HG02852 (cell line): ENCODE measurements around the gene RARA.

Source experiments
- ATAC-seq: cut with Tn5 transposase; IDR thresholded peaks from one replicate; pipeline ENCODE4 v1.9.1; 2021; ENCODE audit warnings: mild to moderate bottlenecking, moderate library complexity; ENCODE audit not compliant: unreplicated experiment

RARA gene

DNA sequence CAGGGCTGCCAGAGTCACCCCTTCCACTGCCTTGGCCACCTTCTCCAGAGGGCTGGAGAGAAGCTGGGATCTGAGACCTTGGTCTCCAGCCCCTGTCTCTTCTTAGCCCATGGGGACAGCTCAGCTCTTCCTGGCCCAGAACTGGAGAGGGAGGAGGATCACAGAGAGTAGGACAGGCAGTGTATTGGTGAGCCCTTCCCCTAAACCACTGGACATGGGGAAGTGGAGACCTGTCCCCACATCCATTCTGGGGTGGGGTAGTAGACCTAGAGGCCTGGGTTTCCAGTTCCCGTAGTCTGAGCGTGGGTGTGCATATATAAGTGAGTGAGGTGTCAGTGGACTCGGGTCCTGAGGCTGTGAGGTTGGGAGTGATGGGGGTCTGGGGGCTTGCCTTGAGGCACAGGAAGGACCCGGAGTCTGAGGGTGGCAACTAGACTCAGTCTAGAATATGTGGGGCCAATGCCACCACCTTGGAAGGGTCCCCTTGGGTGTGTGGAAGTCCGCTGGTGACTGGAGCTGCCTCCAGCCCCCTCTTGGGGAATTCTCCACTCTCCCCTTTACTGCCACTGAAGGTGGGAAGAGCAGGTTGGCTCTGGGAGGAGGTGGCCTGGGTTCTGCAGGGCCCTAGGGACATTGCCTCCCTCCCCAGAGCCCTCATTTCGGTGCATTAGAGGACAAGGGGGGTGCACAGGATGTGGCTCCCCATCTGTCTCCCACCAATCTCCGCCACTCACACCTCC lies 35.6 kb downstream of the RARA start:
- ATAC-seq: no peak

DNA sequence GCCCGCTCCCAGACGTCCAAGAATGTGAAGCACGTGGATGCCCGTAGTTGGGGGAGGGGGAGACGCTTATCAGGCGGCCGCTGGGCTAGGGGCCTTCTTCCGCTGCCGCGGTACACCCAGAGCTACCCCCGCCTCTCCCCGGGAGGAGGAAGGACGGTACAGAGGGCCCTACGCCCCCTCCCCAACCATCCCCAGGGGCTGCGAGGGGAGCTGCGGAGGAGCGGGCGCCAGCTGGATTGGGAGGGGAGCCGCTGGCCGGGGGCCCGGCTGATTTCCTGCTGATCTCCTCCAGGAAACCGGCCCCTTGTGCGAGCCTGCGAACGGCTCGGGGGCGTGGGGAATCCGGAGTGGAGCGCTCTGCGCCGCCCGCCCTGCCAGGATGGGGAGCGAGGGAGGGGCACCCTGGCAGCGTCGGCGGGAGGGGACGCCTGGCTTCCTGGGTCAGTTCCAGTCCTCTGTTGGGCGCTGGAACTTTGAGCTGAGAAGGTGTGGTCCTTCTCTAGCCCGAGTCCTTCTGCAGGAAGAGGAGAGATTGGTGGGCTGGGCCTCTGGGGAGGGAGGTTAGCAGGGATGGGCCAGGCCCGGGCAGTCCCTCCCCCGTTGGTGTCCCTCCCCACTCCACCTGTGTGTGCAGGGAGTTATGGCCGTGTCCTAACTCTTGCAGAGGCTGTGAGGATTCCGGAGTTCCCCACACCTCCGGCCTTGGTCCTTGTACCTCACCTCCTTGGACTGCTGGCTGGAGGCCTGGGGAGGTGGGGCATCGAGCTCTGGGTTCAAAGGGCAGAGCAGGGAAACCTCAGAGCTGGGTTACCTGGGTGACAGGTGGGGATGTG lies 36.4 kb downstream of the RARA start:
- no peak for ATAC-seq

DNA sequence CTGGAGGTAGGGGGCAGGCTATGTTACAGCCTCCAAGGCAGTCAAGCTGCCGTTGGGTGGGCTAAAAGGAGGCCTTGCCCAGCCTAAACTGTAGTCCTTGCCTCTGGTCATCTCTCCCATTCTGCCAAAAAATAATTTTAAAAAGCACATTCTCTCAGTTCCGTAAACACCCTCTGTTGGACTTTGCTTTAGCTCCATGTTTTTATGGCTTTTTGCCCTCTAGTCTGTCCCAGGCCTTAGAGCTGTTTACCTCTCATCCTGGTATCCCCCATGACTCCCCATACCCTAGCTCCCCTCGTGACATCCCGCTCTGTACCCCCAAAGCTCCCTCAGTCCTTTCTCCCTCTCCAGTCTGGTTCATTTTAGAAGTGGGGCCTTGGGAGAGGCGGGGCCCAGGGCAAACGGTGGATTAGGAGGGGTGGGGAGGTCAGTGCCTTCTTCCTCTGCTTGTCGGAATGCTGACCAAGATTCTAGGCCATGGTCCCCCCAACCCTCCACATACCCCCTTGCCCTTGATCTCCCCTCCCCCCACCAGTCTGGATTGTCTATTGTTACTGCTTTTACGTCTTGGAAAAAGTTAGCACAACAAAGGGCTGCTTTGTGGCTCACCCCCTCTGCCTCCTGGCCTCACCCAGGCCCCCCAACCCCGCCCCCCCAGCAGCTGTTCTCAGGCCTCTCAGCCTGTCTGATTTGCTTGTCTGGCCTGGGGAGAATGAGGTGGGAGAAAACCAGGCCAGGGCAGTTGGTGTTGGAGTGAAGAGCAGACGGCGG lies 37.2 kb downstream of the RARA start:
- no peak for ATAC-seq

DNA sequence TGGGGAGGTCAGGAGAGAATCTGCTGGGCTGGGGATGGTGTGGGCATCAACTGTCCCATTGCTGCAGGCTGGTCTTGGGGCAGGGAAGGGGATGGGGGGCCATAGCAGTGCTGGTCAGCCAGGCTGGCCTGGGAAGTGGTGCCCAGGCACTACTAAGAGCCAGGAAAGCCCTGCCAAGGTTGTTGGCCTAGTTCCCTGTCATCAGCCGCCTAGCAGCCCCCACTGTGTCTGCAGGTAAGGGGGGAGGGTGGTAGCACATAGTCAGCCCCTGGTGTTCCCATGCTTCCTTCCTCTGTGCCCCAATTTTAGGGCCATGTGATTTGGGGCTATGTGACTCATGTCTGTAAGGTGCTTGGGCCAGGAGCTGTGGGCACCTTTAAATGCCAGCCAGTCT lies 37.8 kb downstream of the RARA start:
- no peak for ATAC-seq

DNA sequence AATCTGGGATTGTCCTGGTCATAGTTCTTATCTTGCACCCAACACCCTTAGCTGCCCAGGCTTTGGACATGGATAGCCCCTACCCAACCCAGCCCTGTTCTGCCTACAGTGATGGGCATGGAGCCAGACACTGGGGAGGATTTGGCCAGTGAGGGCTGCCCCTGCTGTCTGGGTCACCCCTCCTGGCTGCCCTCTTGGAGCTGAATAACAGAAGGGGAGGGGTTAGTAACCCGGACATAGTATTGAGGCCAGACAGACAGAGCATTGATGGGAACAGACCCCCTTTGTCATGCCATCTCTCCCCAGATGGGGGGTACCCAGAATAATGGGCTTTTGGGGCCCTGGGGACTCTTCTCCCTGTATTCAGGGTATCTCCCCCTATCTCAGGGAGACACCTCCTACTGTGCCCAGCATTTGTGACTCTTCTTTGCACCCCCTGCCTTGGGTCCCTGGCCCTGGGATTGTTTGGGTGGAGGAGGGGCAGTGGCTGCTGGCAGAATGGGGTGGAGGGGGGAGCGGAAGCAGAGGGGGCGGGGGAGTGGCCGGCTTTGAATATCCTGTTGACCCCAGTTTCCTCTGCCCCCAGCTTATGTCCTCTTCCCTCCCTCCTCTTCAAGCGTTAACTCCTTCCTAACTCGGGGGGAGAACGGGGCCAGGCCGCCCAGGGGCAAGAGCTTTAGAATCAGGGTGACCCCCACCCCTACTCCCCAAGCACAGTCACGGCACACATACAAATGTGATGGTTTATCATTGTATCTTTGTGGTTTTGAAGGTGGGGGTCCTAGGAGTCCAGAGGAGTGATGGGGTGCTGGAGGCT lies 38.5 kb downstream of the RARA start:
- no peak for ATAC-seq

DNA sequence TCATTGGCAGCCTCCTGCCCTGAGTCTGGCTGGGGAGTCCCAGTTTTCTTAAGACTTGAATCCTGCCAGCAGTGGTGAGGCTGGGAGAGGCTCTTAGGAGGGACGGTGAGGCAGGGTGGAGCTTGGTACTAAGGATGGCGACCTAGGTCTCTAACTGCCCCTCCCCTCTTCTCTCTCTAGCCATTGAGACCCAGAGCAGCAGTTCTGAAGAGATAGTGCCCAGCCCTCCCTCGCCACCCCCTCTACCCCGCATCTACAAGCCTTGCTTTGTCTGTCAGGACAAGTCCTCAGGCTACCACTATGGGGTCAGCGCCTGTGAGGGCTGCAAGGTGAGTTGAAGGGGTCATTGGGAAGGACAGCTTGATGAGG lies 39.1 kb downstream of the RARA start:
- ATAC-seq: no peak

DNA sequence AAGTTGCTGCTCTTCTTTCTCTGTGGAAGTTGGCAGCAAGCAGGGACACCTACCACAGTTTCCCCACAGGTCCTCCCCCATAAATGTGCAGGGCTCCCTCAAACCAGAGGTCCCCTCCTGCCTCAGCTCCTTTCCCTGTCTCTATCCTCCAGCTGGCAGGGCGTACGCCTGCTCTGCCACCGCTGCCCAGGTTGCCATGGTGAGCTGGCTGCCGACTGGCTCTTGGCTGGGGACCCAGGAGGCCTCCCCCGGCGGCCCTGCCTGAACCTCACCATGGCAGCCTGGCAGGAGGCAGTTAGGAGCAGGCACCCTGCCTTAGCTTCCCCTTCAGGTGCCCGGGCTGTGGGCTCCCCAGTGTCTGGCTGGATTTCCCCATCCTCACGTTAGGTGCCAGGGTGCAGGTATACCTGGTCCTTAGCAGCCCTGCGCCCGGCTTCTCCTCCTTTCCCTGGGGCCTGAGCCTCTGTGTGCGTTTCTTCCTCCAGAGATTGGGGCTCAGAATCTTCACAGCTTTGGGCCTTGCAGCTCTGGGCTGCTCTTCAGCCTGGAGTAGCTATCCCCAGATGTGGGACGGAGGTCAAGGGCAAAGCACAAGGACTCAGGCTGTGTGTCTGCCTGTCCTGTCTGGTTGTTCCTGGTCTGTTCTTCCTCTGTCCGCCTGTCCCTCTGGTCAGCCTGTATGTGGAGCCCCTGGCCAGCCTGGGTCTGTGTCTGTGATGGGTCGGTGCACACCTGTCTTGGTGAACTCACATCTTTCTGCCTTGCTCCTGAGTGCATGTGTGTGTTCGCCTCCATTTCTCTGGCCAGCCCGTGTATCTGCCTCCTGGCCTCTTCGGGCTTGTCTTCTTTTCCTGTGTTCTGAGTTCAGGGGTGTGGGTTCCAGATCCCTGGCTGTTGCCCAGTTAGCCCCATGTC lies 39.8 kb downstream of the RARA start:
- ATAC-seq: no peak

DNA sequence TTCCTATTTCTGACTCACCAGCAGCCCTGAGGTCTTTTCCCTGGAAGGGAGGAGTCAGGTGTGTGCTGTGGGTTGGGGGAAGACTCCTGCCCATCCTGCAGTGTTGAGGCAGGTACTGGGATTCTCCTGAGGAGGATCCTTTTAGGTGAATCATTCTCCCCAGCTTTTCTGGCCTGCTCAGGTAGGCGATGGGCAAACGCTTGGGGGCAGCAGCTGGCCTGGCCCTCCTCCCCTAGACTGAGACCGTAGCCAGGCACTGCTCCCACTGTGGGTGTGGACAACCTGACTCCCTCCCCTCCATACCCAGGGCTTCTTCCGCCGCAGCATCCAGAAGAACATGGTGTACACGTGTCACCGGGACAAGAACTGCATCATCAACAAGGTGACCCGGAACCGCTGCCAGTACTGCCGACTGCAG lies 40.5 kb downstream of the RARA start:
- ATAC-seq: no peak

DNA sequence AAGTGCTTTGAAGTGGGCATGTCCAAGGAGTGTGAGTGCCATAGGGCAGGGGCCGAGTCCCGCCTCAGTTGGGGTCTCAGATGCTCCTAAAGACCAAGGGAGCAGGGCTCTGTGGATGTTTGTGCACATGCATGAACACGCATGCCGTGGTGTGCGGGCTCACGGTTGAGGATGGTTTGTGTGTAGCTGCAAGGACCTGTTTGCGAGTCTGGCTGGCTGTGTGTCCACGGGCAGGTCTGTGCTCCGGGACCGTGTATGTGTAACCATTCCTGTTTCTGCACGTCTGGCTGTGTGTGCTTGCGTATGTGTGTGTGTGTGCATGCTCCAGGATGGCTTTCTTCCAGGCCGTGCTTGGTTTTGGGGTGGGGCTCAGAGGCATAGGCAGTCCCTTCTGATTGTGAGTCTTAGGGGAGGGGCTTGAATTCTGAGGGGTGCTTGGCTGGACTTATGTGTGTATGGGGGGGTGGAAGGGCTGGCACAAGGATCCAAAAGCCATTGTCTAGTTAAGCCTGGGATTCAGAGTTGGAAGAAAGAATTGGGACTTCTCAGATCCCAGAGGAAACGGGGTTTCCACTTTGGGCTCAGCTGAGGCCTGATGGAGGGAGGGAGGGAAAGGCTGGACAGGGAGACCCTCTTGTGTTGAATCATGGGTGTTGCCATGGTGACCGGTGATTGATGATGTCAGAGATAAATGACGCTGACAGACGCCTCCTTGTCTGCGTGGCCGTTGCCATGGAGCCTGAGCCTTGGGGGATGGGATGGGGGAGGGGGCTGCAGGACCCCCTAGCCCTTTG lies 41.1 kb downstream of the RARA start:
- ATAC-seq: no peak

DNA sequence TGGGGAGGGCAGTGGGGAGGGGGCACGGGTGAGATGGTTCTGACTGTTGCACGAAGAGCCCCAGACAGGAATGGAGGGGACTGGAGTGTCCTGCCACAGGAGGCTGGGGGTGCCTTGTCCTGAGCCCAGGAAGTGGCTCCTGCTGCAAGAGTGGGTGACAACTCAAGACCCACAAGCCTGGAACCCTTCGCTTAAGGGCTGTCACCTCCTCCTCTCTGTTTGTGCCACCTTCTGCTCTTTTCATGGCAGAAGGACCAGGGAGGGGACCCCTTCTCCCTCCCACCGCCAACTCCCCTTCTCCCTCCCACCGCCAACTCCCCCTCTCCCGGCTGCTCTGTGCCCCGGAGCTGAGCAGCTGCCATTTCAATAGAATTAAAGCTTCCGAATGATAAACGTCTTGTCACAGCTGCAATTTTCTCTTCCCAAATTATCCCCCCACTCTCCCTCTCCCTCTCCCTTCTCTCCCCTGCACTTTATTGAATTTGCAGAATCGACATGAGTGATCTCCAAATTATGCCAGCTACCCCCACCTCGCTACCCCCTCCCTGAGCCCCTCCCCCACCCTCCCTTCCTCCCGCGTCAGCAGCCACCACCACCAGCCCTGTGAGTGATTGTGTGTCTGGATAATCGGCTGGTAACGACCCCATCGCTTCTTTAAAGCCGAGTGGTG lies 41.8 kb downstream of the RARA start:
- no peak for ATAC-seq

DNA sequence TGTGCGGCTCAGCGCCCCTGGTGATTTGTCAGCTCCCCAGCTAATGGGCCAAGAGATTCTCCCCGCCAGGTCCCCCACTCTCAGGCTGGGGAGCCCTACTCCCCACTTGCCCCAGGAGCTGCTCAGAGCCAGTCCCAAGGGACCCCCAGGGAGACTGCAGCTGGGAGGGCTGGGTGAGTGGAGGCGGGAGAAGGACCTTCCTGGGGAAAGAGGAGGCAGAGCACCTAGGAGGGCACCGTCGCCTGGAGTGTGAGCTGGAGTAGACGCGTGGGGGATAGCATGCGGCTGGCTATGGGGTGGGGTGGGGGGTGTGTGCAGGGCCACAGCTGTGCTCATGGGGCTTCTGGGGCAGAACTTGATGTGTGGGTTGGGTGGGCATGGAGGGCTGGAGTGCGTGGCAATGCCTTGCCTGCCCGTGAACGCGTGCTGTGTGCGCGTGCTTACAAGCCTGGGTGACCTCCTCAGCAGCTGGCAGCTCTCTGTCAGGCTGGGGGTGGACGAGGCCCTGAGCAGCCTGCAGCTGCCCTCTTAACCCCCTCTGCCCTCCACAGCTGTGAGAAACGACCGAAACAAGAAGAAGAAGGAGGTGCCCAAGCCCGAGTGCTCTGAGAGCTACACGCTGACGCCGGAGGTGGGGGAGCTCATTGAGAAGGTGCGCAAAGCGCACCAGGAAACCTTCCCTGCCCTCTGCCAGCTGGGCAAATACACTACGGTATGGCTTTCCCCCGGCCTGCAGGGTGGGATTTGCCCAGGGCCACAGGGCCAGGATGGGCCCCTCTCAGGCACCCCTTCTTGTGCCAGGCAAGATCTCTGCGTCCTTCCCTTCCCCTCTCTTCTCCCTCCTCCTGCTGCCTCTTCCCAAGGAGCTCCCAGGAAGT lies 42.6 kb downstream of the RARA start:
- ATAC-seq: no peak

DNA sequence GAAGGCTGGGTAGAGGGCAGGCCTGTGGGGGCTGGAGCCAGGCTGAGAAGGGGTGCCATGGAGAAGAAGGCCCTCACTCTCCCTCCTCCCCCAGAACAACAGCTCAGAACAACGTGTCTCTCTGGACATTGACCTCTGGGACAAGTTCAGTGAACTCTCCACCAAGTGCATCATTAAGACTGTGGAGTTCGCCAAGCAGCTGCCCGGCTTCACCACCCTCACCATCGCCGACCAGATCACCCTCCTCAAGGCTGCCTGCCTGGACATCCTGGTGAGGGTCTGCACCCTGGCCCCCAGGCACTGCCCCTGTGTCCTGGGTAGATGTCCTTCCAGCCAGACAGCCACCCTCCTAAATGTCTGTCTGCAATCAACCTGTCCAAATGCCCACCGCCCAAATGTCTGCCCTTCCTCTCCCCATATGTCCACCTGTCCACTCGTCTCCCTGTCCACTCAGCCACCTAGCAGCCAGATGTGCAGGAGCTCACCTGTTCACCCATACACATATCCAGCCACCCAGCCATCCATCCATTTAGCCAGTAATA lies 43.3 kb downstream of the RARA start:
- ATAC-seq: no peak

DNA sequence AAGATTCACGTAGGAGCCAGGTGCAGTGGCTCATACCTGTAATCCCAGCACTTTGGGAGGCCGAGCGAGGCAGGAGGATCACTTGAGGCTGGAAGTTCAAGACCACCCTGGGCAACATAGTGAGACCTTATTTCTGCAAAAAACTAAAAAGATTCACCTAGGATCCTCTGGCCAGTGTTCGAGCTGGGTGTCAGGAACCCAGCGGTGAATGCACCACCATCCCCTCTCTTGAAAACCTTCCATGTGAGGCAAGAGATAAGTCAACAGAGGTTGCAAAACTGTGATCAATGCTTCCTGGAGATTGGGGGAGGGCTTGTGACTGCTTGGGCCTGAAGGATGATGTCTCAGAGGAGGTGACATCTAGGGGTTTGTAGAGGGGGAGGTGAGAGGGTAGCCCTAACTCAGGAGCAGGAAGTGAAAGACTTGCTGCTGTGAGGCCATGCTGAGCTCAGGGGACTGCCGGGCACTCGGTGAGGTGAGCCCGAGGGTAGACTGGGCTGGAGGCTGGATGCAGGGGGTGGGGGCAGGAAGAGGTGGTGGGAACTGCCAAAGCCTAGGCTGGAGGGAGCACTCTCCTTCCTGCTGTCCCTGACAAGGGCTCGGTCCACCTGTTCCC lies 43.9 kb downstream of the RARA start:
- no peak for ATAC-seq

DNA sequence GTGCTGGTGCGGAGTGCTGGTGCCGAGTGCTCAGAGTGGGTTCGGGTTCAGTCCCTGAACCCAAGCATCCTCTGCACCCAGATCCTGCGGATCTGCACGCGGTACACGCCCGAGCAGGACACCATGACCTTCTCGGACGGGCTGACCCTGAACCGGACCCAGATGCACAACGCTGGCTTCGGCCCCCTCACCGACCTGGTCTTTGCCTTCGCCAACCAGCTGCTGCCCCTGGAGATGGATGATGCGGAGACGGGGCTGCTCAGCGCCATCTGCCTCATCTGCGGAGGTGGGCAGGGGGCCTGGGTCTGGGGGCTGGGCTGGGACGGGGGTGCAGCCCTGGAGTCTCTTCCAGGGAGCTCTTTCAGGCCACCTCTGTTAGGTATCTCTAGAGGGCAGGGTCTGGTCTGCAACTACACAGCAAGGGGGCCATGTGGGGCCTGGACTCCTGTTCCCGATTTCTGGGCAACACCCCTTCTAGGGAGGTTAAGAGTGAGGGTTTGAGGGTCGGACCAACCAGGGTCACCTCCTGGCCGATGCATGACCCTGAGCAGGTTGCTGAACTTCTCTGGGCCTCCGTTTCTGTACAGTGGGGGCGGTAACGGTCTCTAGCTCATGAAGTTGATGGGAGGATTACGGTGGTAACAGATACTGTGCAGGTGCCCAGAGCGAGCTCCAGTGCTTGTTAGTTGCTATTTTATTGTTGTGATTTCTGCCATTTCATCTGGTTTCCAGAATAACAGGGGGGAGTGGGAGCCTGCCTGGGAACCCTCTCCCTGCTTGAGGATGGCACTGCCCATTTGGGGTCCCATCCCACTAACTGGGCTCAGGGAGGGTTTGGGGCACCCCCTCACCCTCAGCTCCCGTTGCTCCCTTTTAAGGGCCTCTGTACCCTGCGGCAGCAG lies 45.5 kb downstream of the RARA start:
- no peak for ATAC-seq

DNA sequence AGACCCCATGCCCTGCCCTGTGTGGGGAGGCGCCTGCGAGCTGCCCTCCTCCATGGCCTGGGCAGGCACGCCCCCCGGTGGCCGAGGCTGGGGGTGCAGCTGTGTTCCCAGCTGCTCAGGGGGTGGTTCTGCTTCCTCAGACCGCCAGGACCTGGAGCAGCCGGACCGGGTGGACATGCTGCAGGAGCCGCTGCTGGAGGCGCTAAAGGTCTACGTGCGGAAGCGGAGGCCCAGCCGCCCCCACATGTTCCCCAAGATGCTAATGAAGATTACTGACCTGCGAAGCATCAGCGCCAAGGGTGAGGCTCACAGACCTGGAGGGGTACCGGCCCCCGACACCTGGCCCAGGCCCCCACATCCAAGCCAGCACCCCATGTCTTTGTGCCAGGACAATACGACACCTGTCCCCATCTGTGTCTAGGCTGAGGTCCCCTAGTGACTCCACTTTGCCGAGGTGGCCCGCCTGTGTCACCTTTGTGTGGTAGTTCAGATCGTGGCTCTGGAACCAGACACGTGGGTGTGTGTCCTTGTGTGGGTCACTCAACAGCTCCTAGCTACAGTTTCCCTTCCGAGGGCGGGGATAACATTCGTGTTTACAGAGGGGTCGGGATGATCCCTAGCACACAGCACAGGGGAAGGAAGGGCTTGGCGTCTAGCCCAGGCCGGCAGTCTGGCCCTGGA lies 46.3 kb downstream of the RARA start:
- ATAC-seq: no peak
